Neural cell (in vitro differentiated cells): Measurements from ENCODE around the gene TRIM58.

Source experiments
- EP300 ChIP-seq: fragments of 450-650 bp; conservative IDR thresholded peaks from 2 replicates; pipeline ENCODE4 v1.6.1; 2014; ENCODE audit warnings: antibody characterized with exemption, mild to moderate bottlenecking, moderate library complexity; ENCODE audit not compliant: poor library complexity, severe bottlenecking
- RAD21 ChIP-seq: fragments of 450-650 bp; conservative IDR thresholded peaks from 2 replicates; pipeline ENCODE4 v1.6.1; 2014; ENCODE audit warnings: antibody characterized with exemption, mild to moderate bottlenecking, moderate library complexity
- TF ChIP-seq, protein P1 (sequence below): fragments of 450-650 bp; IDR thresholded peaks from 2 replicates; pipeline ENCODE4 v1.5.1; 2014; ENCODE audit warnings: antibody characterized with exemption, mild to moderate bottlenecking, moderate library complexity; ENCODE audit not compliant: poor library complexity, severe bottlenecking

DNA sequence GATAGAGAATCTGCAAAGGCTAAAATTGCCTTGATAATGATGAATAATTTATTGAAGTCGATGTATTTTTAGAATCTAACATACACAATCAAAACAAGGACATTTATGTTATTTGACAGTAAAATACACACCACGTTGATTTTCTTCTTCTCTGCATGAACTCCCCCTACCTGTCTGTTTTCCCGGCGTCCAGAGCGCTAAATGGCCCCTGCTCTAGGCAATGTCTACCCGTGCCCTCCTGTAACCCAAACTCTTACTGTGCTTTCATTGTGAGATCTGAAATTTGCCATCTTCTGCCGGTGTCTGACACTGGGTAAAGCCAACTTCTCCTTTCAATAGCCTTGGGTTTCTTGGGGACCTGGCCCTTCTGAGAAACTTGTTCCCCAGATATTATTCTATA, 8.6 kb upstream of the TRIM58 start:
- TF ChIP-seq EP300 (no peak), RAD21 (no peak)
- TF ChIP-seq, protein P1, sequence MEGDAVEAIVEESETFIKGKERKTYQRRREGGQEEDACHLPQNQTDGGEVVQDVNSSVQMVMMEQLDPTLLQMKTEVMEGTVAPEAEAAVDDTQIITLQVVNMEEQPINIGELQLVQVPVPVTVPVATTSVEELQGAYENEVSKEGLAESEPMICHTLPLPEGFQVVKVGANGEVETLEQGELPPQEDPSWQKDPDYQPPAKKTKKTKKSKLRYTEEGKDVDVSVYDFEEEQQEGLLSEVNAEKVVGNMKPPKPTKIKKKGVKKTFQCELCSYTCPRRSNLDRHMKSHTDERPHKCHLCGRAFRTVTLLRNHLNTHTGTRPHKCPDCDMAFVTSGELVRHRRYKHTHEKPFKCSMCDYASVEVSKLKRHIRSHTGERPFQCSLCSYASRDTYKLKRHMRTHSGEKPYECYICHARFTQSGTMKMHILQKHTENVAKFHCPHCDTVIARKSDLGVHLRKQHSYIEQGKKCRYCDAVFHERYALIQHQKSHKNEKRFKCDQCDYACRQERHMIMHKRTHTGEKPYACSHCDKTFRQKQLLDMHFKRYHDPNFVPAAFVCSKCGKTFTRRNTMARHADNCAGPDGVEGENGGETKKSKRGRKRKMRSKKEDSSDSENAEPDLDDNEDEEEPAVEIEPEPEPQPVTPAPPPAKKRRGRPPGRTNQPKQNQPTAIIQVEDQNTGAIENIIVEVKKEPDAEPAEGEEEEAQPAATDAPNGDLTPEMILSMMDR: no peak
